Keratinocyte (primary cell): ENCODE measurements around the gene CCDC33. TPM values are rescaled to one million over a fixed set of nuclear protein-coding genes. Genes with fewer than 3 reads are reported as not detected.

Experiments used
- DNase-seq: peaks from one replicate; pipeline ENCODE4 v3.0.0-alpha.2; 2011; ENCODE audit warnings: low read depth, missing footprints, low spot score
- FAIRE-seq: peaks from 2 replicates; lab custom pipeline; 2011; peaks lifted over from hg19 to GRCh38; lab: Jason Lieb, UNC
- H2AFZ ChIP-seq: 2 replicates; pipeline ENCODE4 v1.6.0; 2012; ENCODE audit warnings: low read length, control low read depth, inconsistent platforms; ENCODE audit not compliant: control insufficient read depth
- H3K27ac ChIP-seq: 2 replicates; pipeline ENCODE4 v1.5.1; 2011; ENCODE audit warnings: low read length; ENCODE audit not compliant: control insufficient read depth, insufficient read depth
- H3K27me3 ChIP-seq: 3 replicates; pipeline ENCODE4 v1.6.0; 2011; ENCODE audit warnings: low read length; ENCODE audit not compliant: control insufficient read depth, insufficient read depth; ENCODE audit errors: extremely low read depth
- H3K36me3 ChIP-seq, 2 experiments: 2 replicates in 1 of 2; 3 replicates in 1 of 2; pipeline ENCODE4 v1.5.1; 2011; ENCODE audit warnings: low read length in 2 of 2, mild to moderate bottlenecking in 1 of 2; ENCODE audit not compliant: control insufficient read depth in 2 of 2, insufficient read depth in 2 of 2; ENCODE audit errors: extremely low read depth in 1 of 2
- H3K4me1 ChIP-seq: 3 replicates; pipeline ENCODE4 v1.5.1; 2011; ENCODE audit warnings: low read length; ENCODE audit not compliant: control insufficient read depth, insufficient read depth; ENCODE audit errors: extremely low read depth
- H3K4me2 ChIP-seq: 3 replicates; pipeline ENCODE4 v1.6.0; 2011; ENCODE audit warnings: low read depth, low read length; ENCODE audit not compliant: control insufficient read depth, insufficient read depth; ENCODE audit errors: extremely low read depth
- H3K4me3 ChIP-seq, 3 experiments: fragments of 200-600 bp in 1 of 3; sonication (generic) in 1 of 3; 2 replicates in 2 of 3; 3 replicates in 1 of 3; pipeline ENCODE4 v1.5.1; 2011 to 2016; ENCODE audit warnings: low read length in 3 of 3, mild to moderate bottlenecking in 3 of 3, control low read depth in 2 of 3, inconsistent platforms in 1 of 3, low read depth in 1 of 3, mixed read lengths in 1 of 3, mixed run types in 1 of 3, moderate library complexity in 1 of 3; ENCODE audit not compliant: control insufficient read depth in 2 of 3, insufficient read depth in 2 of 3; ENCODE audit errors: extremely low read depth in 1 of 3
- H3K79me2 ChIP-seq: 2 replicates; pipeline ENCODE4 v1.6.0; 2012; ENCODE audit warnings: low read length; ENCODE audit not compliant: control insufficient read depth, insufficient read depth
- H3K9ac ChIP-seq: 3 replicates; pipeline ENCODE4 v1.6.0; 2011; ENCODE audit warnings: low read length; ENCODE audit not compliant: control insufficient read depth, insufficient read depth; ENCODE audit errors: extremely low read depth
- H3K9me1 ChIP-seq: 3 replicates; pipeline ENCODE4 v1.6.0; 2011; ENCODE audit warnings: low read length; ENCODE audit not compliant: control insufficient read depth, insufficient read depth; ENCODE audit errors: extremely low read depth
- H3K9me3 ChIP-seq: 2 replicates; pipeline ENCODE4 v1.5.1; 2012; ENCODE audit warnings: low read depth, low read length; ENCODE audit not compliant: control insufficient read depth
- H4K20me1 ChIP-seq: 3 replicates; pipeline ENCODE4 v1.6.0; 2011; ENCODE audit warnings: low read length; ENCODE audit not compliant: control insufficient read depth, insufficient read depth; ENCODE audit errors: extremely low read depth
- EZH2 ChIP-seq: IDR thresholded peaks from one replicate; pipeline ENCODE4 v1.6.1; 2012; ENCODE audit warnings: inconsistent platforms, mild to moderate bottlenecking, low read length, moderate library complexity
- dilution Hi-C: fragments of 300-500 bp; cut with MboI; formaldehyde crosslinking; loops from one replicate; pipeline ENCODE4 v1.7.0; 2020; ENCODE audit warnings: low sequenced_read_pairs; ENCODE audit not compliant: extremely low pct_ligation_motif_present
- polyA plus RNA-seq, 5 experiments: library from polyadenylated mRNA; depleted of rRNA in 3 of 5; stranded (reverse) in 3 of 5; stranded (forward) in 1 of 5; unstranded in 1 of 5; fragments of >200 nt; gene quantifications; 1 replicate in 1 of 5; 2 replicates in 3 of 5; 3 replicates in 1 of 5; pipeline versions ENCODE4 v1.2.1 to v1.2.3, GENCODE V29; 2011 to 2012; ENCODE audit warnings: missing spikeins in 2 of 5, low read depth in 1 of 5, low replicate concordance in 1 of 5
- TF ChIP-seq, protein P1 (sequence below), 3 experiments: IDR thresholded peaks in 1 of 3; conservative IDR thresholded peaks in 1 of 3; optimal IDR thresholded peaks in 1 of 3; 2 replicates in 2 of 3; 3 replicates in 1 of 3; pipeline versions ENCODE3 to v1.5.1; 2011; ENCODE audit warnings: low read length in 3 of 3, mild to moderate bottlenecking in 3 of 3, moderate library complexity in 2 of 3, control low read depth in 1 of 3, inconsistent platforms in 1 of 3; ENCODE audit not compliant: insufficient read depth in 2 of 3; ENCODE audit errors: extremely low read depth in 1 of 3

The CCDC33 gene
- polyA plus RNA-seq, 1 donor (not counting 4 experiments of a cell fraction or from before 2014, with no cell fraction given), result not detected

DNA sequence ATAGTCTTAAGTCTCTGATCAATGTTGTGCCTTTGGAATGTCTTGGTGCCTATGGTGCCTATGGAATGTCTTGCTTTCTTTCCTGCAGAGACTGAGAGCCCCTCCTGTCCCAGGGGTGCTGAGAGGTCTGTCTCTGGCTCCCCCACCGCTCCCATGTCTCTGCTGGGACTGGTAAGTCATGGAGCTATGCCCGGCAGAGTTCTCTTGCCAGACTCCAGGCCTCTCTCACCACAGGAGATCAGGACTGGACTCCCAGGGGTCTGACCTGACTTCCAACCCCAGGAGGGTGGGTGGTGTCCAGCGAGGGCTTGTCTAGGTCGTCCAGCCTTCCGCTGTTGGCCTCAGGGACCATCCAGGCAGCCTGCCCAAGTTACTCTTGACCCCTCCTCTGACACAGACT is 145.4 kb downstream of the CCDC33 start:
- peak overlapping the region; percentile 35 for H3K9ac ChIP-seq
- TF ChIP-seq, protein P1, sequence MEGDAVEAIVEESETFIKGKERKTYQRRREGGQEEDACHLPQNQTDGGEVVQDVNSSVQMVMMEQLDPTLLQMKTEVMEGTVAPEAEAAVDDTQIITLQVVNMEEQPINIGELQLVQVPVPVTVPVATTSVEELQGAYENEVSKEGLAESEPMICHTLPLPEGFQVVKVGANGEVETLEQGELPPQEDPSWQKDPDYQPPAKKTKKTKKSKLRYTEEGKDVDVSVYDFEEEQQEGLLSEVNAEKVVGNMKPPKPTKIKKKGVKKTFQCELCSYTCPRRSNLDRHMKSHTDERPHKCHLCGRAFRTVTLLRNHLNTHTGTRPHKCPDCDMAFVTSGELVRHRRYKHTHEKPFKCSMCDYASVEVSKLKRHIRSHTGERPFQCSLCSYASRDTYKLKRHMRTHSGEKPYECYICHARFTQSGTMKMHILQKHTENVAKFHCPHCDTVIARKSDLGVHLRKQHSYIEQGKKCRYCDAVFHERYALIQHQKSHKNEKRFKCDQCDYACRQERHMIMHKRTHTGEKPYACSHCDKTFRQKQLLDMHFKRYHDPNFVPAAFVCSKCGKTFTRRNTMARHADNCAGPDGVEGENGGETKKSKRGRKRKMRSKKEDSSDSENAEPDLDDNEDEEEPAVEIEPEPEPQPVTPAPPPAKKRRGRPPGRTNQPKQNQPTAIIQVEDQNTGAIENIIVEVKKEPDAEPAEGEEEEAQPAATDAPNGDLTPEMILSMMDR (optimal IDR thresholded peaks at IDR 0.05 in 1 of 3, IDR thresholded peaks at IDR 0.05 in 1 of 3, conservative IDR thresholded peaks at IDR 0.05 in 1 of 3; ENCODE audit: extremely low read depth in 1 of 3, insufficient read depth in 2 of 3, low read length in 3 of 3), result no peak
- no peak for TF ChIP-seq EZH2
- no peaks in the 10 kb centered on the region for H3K27me3 ChIP-seq
- H3K79me2 ChIP-seq, result no peaks in the 10 kb centered on the region
- H3K9me3 ChIP-seq, result no peaks in the 10 kb centered on the region
- H2AFZ ChIP-seq, result no peak overlapping the region
- no peak overlapping the region for H3K4me2 ChIP-seq
- H3K4me3 ChIP-seq, result no peak overlapping the region
- no peaks in the 10 kb centered on the region for H3K9me1 ChIP-seq
- no peaks in the 10 kb centered on the region for H3K36me3 ChIP-seq
- no peak for DNase-seq
- dilution Hi-C loops, result no loop called here
- no peaks in the 10 kb centered on the region for H4K20me1 ChIP-seq
- H3K27ac ChIP-seq, result peak overlapping the region; percentile 96
- no peak for FAIRE-seq
- H3K4me1 ChIP-seq, result peaks cover 66% of the 10 kb centered on the region

DNA sequence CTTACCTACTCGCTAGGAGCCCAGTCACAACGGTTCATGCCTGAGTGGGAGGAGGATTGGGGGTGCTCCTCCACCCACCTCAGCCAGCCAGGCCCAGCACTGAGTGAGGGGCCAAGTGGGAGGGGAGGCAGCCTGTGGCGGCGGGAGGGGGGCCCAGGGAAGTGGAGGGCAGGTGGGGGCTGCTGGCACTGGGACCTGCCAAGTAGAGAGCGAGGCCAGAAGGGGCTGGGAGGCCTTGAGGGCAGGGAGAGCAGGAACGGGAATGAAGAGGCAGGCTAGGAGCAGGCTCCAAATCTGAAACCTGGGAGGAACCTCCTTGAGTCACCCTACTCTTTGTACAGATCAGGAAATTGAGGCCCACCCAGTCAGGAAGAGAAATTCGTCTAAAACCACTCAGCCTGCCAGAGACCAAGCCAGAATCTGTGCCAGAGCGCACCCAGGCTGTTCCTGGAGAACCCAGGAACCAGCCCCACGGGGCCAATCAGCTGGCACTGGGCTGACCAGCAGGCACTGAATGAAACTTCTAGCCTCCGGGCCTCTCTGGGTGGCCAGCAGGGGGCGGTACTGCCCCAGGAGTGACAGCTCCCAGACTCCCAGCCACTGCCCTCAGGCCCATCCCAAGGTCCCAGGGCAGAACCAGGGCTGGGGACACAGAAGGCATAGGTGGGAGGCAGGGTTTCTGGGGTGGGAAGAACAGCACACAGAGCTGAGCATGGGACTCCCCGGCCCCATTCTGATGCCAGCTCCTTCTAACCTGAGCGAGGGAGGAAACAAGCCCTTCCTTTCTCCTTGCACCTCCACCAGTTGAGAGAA is 146.1 kb downstream of the CCDC33 start:
- Histone ChIP-seq H3K4me3 (no peak overlapping the region), H3K9me1 (no peaks in the 10 kb centered on the region), H2AFZ (peak overlapping the region; percentile 72), H3K4me1 (peaks cover 74% of the 10 kb centered on the region), H3K36me3 (no peaks in the 10 kb centered on the region), H3K27ac (peak overlapping the region; percentile 96), H3K9ac (peak overlapping the region; percentile 65), H4K20me1 (no peaks in the 10 kb centered on the region), H3K4me2 (peak overlapping the region; percentile 19), H3K27me3 (no peaks in the 10 kb centered on the region), H3K9me3 (no peaks in the 10 kb centered on the region), H3K79me2 (no peaks in the 10 kb centered on the region)
- dilution Hi-C loops, result no loop called here
- FAIRE-seq (peak; percentile 81), DNase-seq (no peak)
- TF ChIP-seq, protein P1 (optimal IDR thresholded peaks at IDR 0.05 in 1 of 3, IDR thresholded peaks at IDR 0.05 in 1 of 3, conservative IDR thresholded peaks at IDR 0.05 in 1 of 3; ENCODE audit: extremely low read depth in 1 of 3, insufficient read depth in 2 of 3, low read length in 3 of 3), result peak in 2 of 3 experiments; percentile 86 to 96
- no peak for TF ChIP-seq EZH2
